Suprapubic skin (tissue), 3 donors: ENCODE data around the gene SEMA5B.

Experiments
- EP300 ChIP-seq: sonication (generic); formaldehyde crosslinking; IDR thresholded peaks from one replicate; pipeline ENCODE4 v1.6.1; 2017; ENCODE audit warnings: antibody characterized with exemption
- POLR2A ChIP-seq, 2 donors: fragments of 450-650 bp; IDR thresholded peaks; one replicate each; pipeline ENCODE4 v1.6.1; 2017; ENCODE audit warnings: antibody characterized with exemption in 2 of 2, mild to moderate bottlenecking in 2 of 2, moderate library complexity in 2 of 2
- TF ChIP-seq, protein P1 (sequence below), 2 donors: fragments of 200-600 bp in 1 of 2; fragments of 450-650 bp in 1 of 2; sonication (generic) in 1 of 2; IDR thresholded peaks; one replicate each; pipeline ENCODE4 v1.5.1; 2016 to 2019; ENCODE audit warnings: antibody characterized with exemption in 2 of 2, mild to moderate bottlenecking in 1 of 2, moderate library complexity in 1 of 2

DNA sequence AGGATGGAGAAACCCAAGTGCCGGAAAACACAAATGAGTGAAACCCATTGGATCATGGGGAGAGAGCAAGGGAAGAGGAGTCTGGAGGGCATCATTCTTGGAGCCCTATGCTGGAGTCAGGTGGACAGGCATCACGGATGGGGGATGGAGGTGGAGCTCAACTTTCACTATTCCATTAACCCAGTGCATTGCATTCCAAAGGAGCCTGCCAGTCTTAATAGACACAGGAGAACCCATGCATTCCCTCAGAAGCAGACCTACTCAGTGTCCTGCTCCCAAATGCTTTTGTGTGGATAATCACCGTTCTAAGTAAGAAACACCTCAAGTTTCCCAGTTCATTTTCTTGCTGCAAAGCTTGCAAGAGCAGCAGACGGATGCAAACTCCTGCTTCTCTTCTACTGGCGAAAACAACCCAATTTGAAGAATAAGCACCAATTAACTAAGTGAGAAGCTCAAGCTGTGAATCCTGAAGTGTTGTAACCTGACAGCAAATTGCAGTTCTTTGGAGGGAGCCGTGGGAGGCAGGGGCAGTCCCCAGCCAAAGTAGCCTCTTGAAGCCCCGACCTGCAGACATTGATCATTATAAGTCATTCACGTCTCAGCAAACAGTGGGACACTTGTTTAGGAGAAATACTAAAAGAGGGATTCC lies 25.3 kb downstream of the SEMA5B start:
- TF ChIP-seq POLR2A (IDR thresholded peaks at IDR 0.05): no peak
- TF ChIP-seq, protein P1, sequence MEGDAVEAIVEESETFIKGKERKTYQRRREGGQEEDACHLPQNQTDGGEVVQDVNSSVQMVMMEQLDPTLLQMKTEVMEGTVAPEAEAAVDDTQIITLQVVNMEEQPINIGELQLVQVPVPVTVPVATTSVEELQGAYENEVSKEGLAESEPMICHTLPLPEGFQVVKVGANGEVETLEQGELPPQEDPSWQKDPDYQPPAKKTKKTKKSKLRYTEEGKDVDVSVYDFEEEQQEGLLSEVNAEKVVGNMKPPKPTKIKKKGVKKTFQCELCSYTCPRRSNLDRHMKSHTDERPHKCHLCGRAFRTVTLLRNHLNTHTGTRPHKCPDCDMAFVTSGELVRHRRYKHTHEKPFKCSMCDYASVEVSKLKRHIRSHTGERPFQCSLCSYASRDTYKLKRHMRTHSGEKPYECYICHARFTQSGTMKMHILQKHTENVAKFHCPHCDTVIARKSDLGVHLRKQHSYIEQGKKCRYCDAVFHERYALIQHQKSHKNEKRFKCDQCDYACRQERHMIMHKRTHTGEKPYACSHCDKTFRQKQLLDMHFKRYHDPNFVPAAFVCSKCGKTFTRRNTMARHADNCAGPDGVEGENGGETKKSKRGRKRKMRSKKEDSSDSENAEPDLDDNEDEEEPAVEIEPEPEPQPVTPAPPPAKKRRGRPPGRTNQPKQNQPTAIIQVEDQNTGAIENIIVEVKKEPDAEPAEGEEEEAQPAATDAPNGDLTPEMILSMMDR (IDR thresholded peaks at IDR 0.05): no peak
- TF ChIP-seq EP300: no peak
